HCT116 (cell line): ENCODE results near the gene CCR5AS.
"Not testable (repeated sequence)": the region's sequence is repeated elsewhere in the genome, so short reads cannot be mapped to it uniquely, and the experiment has no call there.

Source experiments
- ATAC-seq: fragments of 200-7000 bp; cut with Tn5 transposase; 2 replicates; pipeline ENCODE4 v1.9.1; 2020; ENCODE audit warnings: mild to moderate bottlenecking, moderate library complexity
- BruUV-seq: library from RNA; stranded (reverse); fragments of 400-500 nt; replicated peaks from 2 replicates; lab custom pipeline; 2021; lab: Mats Ljungman, UMichigan
- CTCF ChIA-PET: fragments of 300-600 bp; sonication (Branson Sonifier 250); formaldehyde crosslinking; loops from one replicate; lab custom pipeline; 2021; ENCODE audit warnings: antibody characterized with exemption; lab: Charles Lee
- POLR2A ChIA-PET: fragments of 300-600, 350-600 bp; sonication (Branson Sonifier 250); formaldehyde crosslinking; loops from one replicate; lab custom pipeline; 2021; ENCODE audit warnings: antibody characterized with exemption; lab: Charles Lee
- RAD21 ChIA-PET, 2 experiments: fragments of 300-600 bp; sonication (Branson Sonifier 250); formaldehyde crosslinking; loops; one replicate each; lab custom pipeline; 2023; ENCODE audit warnings: low total read pairs in 2 of 2; ENCODE audit not compliant: uncharacterized antibody in 2 of 2, unreplicated experiment in 2 of 2, low non-redundant PET in 1 of 2; lab: Charles Lee
- DNase-seq: peaks from one replicate; pipeline ENCODE4 v3.0.0-alpha.2; 2010; ENCODE audit warnings: low read depth, low spot score
- H2AFZ ChIP-seq: fragments of 200-600 bp; shearing (Covaris generic), sonication (generic); 2 replicates; pipeline ENCODE4 v1.6.1; 2017; ENCODE audit warnings: low read depth, mixed run types, mixed read lengths, antibody characterized with exemption, low read length; ENCODE audit not compliant: poor library complexity, severe bottlenecking
- H3K27ac ChIP-seq: 2 replicates; pipeline ENCODE4 v1.5.1; 2012; ENCODE audit warnings: low read depth, low read length
- H3K27me3 ChIP-seq: fragments of 200-600 bp; sonication (generic); 2 replicates; pipeline ENCODE4 v1.6.1; 2016; ENCODE audit warnings: mixed run types, low read length, mixed read lengths; ENCODE audit not compliant: insufficient read depth
- H3K36me3 ChIP-seq, 2 experiments: fragments of 200-500 bp in 1 of 2; fragments of 200-600 bp in 1 of 2; sonication (Bioruptor generic) in 1 of 2; sonication (generic) in 1 of 2; 2 replicates each; pipeline versions ENCODE4 v1.5.1 to v1.6.1; 2014 to 2016; ENCODE audit warnings: low read length in 2 of 2, inconsistent platforms in 1 of 2, mixed read lengths in 1 of 2, mixed run types in 1 of 2; ENCODE audit not compliant: insufficient read depth in 2 of 2, control insufficient read depth in 1 of 2
- H3K4me1 ChIP-seq, 2 experiments: fragments of 200-600 bp in 1 of 2; sonication (generic) in 1 of 2; 2 replicates each; pipeline versions ENCODE4 v1.5.1 to v1.6.1; 2012 to 2017; ENCODE audit warnings: low read length in 2 of 2, inconsistent platforms in 1 of 2, mild to moderate bottlenecking in 1 of 2, mixed read lengths in 1 of 2, mixed run types in 1 of 2, moderate library complexity in 1 of 2; ENCODE audit not compliant: insufficient read depth in 2 of 2, control insufficient read depth in 1 of 2
- H3K4me2 ChIP-seq: fragments of 200-600 bp; sonication (generic); 2 replicates; pipeline ENCODE4 v1.6.1; 2017; ENCODE audit warnings: mixed run types, low read length, mixed read lengths
- H3K4me3 ChIP-seq, 2 experiments: fragments of 200-600 bp in 1 of 2; sonication (generic) in 1 of 2; replicated peaks in 1 of 2; 2 replicates each; pipeline ENCODE4 v1.5.1; 2011 to 2016; ENCODE audit warnings: low read length in 2 of 2, control low read depth in 1 of 2, low read depth in 1 of 2, mild to moderate bottlenecking in 1 of 2, mixed read lengths in 1 of 2, mixed run types in 1 of 2
- H3K79me2 ChIP-seq: fragments of 200-600 bp; sonication (generic); 2 replicates; pipeline ENCODE4 v1.6.1; 2017; ENCODE audit warnings: mild to moderate bottlenecking, mixed run types, low read length, moderate library complexity, mixed read lengths; ENCODE audit not compliant: insufficient read depth
- H3K9ac ChIP-seq: fragments of 200-600 bp; sonication (generic); 2 replicates; pipeline ENCODE4 v1.6.1; 2016; ENCODE audit warnings: low read length, mixed read lengths
- H3K9me2 ChIP-seq: fragments of 200-600 bp; sonication (generic), shearing (Covaris generic); 2 replicates; pipeline ENCODE4 v1.6.1; 2017; ENCODE audit warnings: mixed run types, mild to moderate bottlenecking, moderate library complexity; ENCODE audit not compliant: insufficient read depth
- H3K9me3 ChIP-seq, 2 experiments: fragments of 200-500 bp in 1 of 2; fragments of 200-600 bp in 1 of 2; sonication (Bioruptor generic) in 1 of 2; sonication (generic) in 1 of 2; 2 replicates each; pipeline ENCODE4 v1.6.1; 2014 to 2017; ENCODE audit warnings: low read length in 2 of 2, mixed read lengths in 2 of 2, inconsistent platforms in 1 of 2, low read depth in 1 of 2, mild to moderate bottlenecking in 1 of 2, mixed run types in 1 of 2, moderate library complexity in 1 of 2; ENCODE audit not compliant: control insufficient read depth in 1 of 2, insufficient read depth in 1 of 2
- H4K20me1 ChIP-seq: fragments of 200-600 bp; sonication (generic), shearing (Covaris generic); 2 replicates; pipeline ENCODE4 v1.6.1; 2017; ENCODE audit warnings: mixed run types, mild to moderate bottlenecking, moderate library complexity; ENCODE audit not compliant: insufficient read depth
- CEBPB ChIP-seq: IDR thresholded peaks from 2 replicates; pipeline ENCODE4 v1.6.1; 2012; ENCODE audit warnings: low read depth
- ELF1 ChIP-seq: IDR thresholded peaks from 2 replicates; pipeline ENCODE4 v1.6.1; 2012; ENCODE audit warnings: low read depth, borderline replicate concordance
- EZH2 ChIP-seq: fragments of 200-600 bp; sonication (generic); IDR thresholded peaks from 2 replicates; pipeline ENCODE4 v1.6.1; 2017; ENCODE audit warnings: antibody characterized with exemption, mixed run types
- EZH2phosphoT487 ChIP-seq: fragments of 200-600 bp; IDR thresholded peaks from 2 replicates; pipeline ENCODE4 v1.6.1; 2018; ENCODE audit warnings: antibody characterized with exemption, borderline replicate concordance
- FOSL1 ChIP-seq: IDR thresholded peaks from 2 replicates; pipeline ENCODE4 v1.6.1; 2012; ENCODE audit warnings: low read depth
- JUND ChIP-seq: IDR thresholded peaks from 2 replicates; pipeline ENCODE4 v1.6.1; 2012
- MAX ChIP-seq: IDR thresholded peaks from 2 replicates; pipeline ENCODE4 v1.6.1; 2012
- POLR2AphosphoS5 ChIP-seq: IDR thresholded peaks from 2 replicates; pipeline ENCODE4 v1.6.1; 2011; ENCODE audit warnings: mild to moderate bottlenecking, low read depth, low read length, moderate library complexity
- RAD21 ChIP-seq: IDR thresholded peaks from 2 replicates; pipeline ENCODE4 v1.6.1; 2012; ENCODE audit warnings: low read depth, mild to moderate bottlenecking
- REST ChIP-seq: IDR thresholded peaks from 2 replicates; pipeline ENCODE4 v1.6.1; 2012; ENCODE audit warnings: low read depth
- SIN3A ChIP-seq: IDR thresholded peaks from 2 replicates; pipeline ENCODE4 v1.6.1; 2012; ENCODE audit warnings: low read depth
- SRF ChIP-seq: IDR thresholded peaks from 2 replicates; pipeline ENCODE4 v1.6.1; 2012; ENCODE audit warnings: low read depth
- TCF7L2 ChIP-seq: IDR thresholded peaks from 2 replicates; pipeline ENCODE4 v1.7.0; 2011; ENCODE audit warnings: borderline replicate concordance, inconsistent platforms; ENCODE audit not compliant: insufficient read depth, insufficient read length; ENCODE audit errors: extremely low read depth
- ZFX ChIP-seq: fragments of 450-650 bp; IDR thresholded peaks from 2 replicates; pipeline ENCODE4 v1.6.1; 2017
- ZNF274 ChIP-seq: fragments of 200-500 bp; sonication (Bioruptor generic); IDR thresholded peaks from 2 replicates; pipeline ENCODE4 v1.6.1; 2014; ENCODE audit warnings: mild to moderate bottlenecking, low read depth, low read length, inconsistent platforms
- intact Hi-C: fragments of 100-400 bp; cut with micrococcal nuclease; formaldehyde crosslinking; loops from 2 replicates; pipeline ENCODE4 v1.10.0; 2022

CCR5AS gene

GRCh38 chr3:46393554-46394434 lies 13.1 kb downstream of the CCR5AS start (continued):
- TF ChIP-seq REST: no peak
- no peak for TF ChIP-seq TCF7L2
- TF ChIP-seq SRF: no peak
- TF ChIP-seq SIN3A: no peak
- TF ChIP-seq CEBPB: 0 out of 2 replicates have a peak, but pooled peaks have one; percentile 16
- 0 out of 2 replicates have a peak, but pooled peaks have one; percentile 14 for TF ChIP-seq RAD21

- Histone ChIP-seq H3K27ac (no peak overlapping the region), H3K4me2 (no peak overlapping the region), H3K9me3 (no peaks in the 10 kb centered on the region), H3K4me3 (no peak overlapping the region), H3K36me3 (no peaks in the 10 kb centered on the region), H4K20me1 (no peaks in the 10 kb centered on the region), H3K9ac (no peak overlapping the region), H3K4me1 (no peaks in the 10 kb centered on the region), H3K27me3 (no peaks in the 10 kb centered on the region), H2AFZ (no peak overlapping the region), H3K79me2 (no peaks in the 10 kb centered on the region), H3K9me2 (no peaks in the 10 kb centered on the region)
- RAD21 ChIA-PET: interaction anchor here in 1 of 2 experiments (0.6 kb wide), 1 partner anchor 1140 kb away, joined by 3 read pairs; no protein-coding TSS in a partner anchor
- BruUV-seq: no TSS peak
- ATAC-seq (no peak), DNase-seq (no peak)
- POLR2A ChIA-PET: no interaction called here
- CTCF ChIA-PET: no interaction called here
- intact Hi-C loops: no loop called here
- TF ChIP-seq POLR2AphosphoS5: no peak
- TF ChIP-seq JUND: no peak
- TF ChIP-seq ZNF274: no peak
- no peak for TF ChIP-seq ZFX
- TF ChIP-seq EZH2phosphoT487: no peak
- TF ChIP-seq MAX: no peak
- TF ChIP-seq FOSL1: no peak
- no peak for TF ChIP-seq ELF1
- TF ChIP-seq EZH2: no peak
Observed at GRCh38 chr3:46393011-46393410, 13.9 kb downstream of the CCR5AS start.

GRCh38 chr3:46391526-46391925 lies 15.3 kb downstream of the CCR5AS start:
- ATAC-seq, RAD21 ChIA-PET, H3K36me3 ChIP-seq, H4K20me1 ChIP-seq, H3K4me1 ChIP-seq, H3K4me3 ChIP-seq, H3K4me2 ChIP-seq, intact Hi-C loops, DNase-seq, CTCF ChIA-PET, H3K9me3 ChIP-seq, H3K9me2 ChIP-seq, H2AFZ ChIP-seq, BruUV-seq, H3K9ac ChIP-seq, H3K27ac ChIP-seq, H3K27me3 ChIP-seq, H3K79me2 ChIP-seq, POLR2A ChIA-PET: not testable (repeated sequence)
